ENCODE data around the gene NR3C1.

The NR3C1 gene

GRCh38 chr5:143318833-143319232 lies 84.7 kb downstream of the NR3C1 start:
- no peak overlapping the region for H3K4me3 ChIP-seq (ENCODE audit: control insufficient read depth in 1 of 7, extremely low read depth in 1 of 7, insufficient read depth in 4 of 7, low read depth in 2 of 7, low read length in 6 of 7)
- H3K36me3 ChIP-seq (ENCODE audit: control insufficient read depth in 4 of 4, insufficient read depth in 4 of 4, low read length in 3 of 4) = peaks cover 0 to 6% (median 3%) of the 10 kb centered on the region in 4 experiments
- no CpG with 5 or more reads among the region's 1 CpG for WGBS (ENCODE audit: insufficient coverage)
- peaks cover 0 to 12% (median 1%) of the 10 kb centered on the region in 4 experiments for H3K4me1 ChIP-seq (ENCODE audit: control extremely low read depth in 1 of 4, control insufficient read depth in 4 of 4, insufficient read depth in 4 of 4, low read length in 3 of 4)
- peaks cover 0 to 1% (median 0%) of the 10 kb centered on the region in 5 experiments for H3K9me3 ChIP-seq (ENCODE audit: control extremely low read depth in 1 of 5, control insufficient read depth in 4 of 5, insufficient read depth in 2 of 5, low read depth in 1 of 5, low read length in 4 of 5)
- DNase-seq = no peak
- H3K27me3 ChIP-seq (replicated peaks in 2 of 5; ENCODE audit: control insufficient read depth in 4 of 5, insufficient read depth in 5 of 5, low read length in 4 of 5) = no peaks in the 10 kb centered on the region
- ChIA-PET CTCF (interaction anchor here (1.2 kb wide), 1 partner anchor 39 kb away, joined by 3 read pairs; no protein-coding TSS in a partner anchor), POLR2A (no interaction called here)
- H3K27ac ChIP-seq (ENCODE audit: insufficient read depth in 1 of 2, low read depth in 1 of 2, low read length in 2 of 2, poor library complexity in 1 of 2, severe bottlenecking in 2 of 2) = no peak overlapping the region

- Histone ChIP-seq H3K4me3 (ENCODE audit: control insufficient read depth in 1 of 7, extremely low read depth in 1 of 7, insufficient read depth in 4 of 7, low read depth in 2 of 7, low read length in 6 of 7) (no peak overlapping the region), H3K4me1 (ENCODE audit: control extremely low read depth in 1 of 4, control insufficient read depth in 4 of 4, insufficient read depth in 4 of 4, low read length in 3 of 4) (peaks cover 0 to 12% (median 1%) of the 10 kb centered on the region in 4 experiments), H3K36me3 (ENCODE audit: control insufficient read depth in 4 of 4, insufficient read depth in 4 of 4, low read length in 3 of 4) (peaks cover 0 to 8% (median 5%) of the 10 kb centered on the region in 4 experiments), H3K27ac (ENCODE audit: insufficient read depth in 1 of 2, low read depth in 1 of 2, low read length in 2 of 2, poor library complexity in 1 of 2, severe bottlenecking in 2 of 2) (no peak overlapping the region), H3K27me3 (replicated peaks in 2 of 5; ENCODE audit: control insufficient read depth in 4 of 5, insufficient read depth in 5 of 5, low read length in 4 of 5) (no peaks in the 10 kb centered on the region), H3K9me3 (ENCODE audit: control extremely low read depth in 1 of 5, control insufficient read depth in 4 of 5, insufficient read depth in 2 of 5, low read depth in 1 of 5, low read length in 4 of 5) (no peaks in the 10 kb centered on the region)
- ChIA-PET POLR2A (no interaction called here), CTCF (interaction anchor here (1.2 kb wide), 1 partner anchor 38 kb away, joined by 3 read pairs; no protein-coding TSS in a partner anchor)
- no CpG with 5 or more reads among the region's 1 CpG for WGBS (ENCODE audit: insufficient coverage)
- no peak for DNase-seq
These were observed 85.2 kb downstream of the NR3C1 start for GRCh38 chr5:143318270-143318669.

- Histone ChIP-seq H3K36me3 (ENCODE audit: control insufficient read depth in 4 of 4, insufficient read depth in 4 of 4, low read length in 3 of 4) (peaks cover 3 to 20% (median 10%) of the 10 kb centered on the region in 4 experiments), H3K27me3 (replicated peaks in 2 of 5; ENCODE audit: control insufficient read depth in 4 of 5, insufficient read depth in 5 of 5, low read length in 4 of 5) (no peaks in the 10 kb centered on the region), H3K9me3 (ENCODE audit: control extremely low read depth in 1 of 5, control insufficient read depth in 4 of 5, insufficient read depth in 2 of 5, low read depth in 1 of 5, low read length in 4 of 5) (no peaks in the 10 kb centered on the region), H3K4me1 (ENCODE audit: control extremely low read depth in 1 of 4, control insufficient read depth in 4 of 4, insufficient read depth in 4 of 4, low read length in 3 of 4) (peaks cover 0 to 12% (median 1%) of the 10 kb centered on the region in 4 experiments), H3K4me3 (ENCODE audit: control insufficient read depth in 1 of 7, extremely low read depth in 1 of 7, insufficient read depth in 4 of 7, low read depth in 2 of 7, low read length in 6 of 7) (no peak overlapping the region), H3K27ac (ENCODE audit: insufficient read depth in 1 of 2, low read depth in 1 of 2, low read length in 2 of 2, poor library complexity in 1 of 2, severe bottlenecking in 2 of 2) (no peak overlapping the region)
- CTCF ChIA-PET = interaction anchor here (0.9 kb wide), 1 partner anchor 15 kb away, joined by 3 read pairs; no protein-coding TSS in a partner anchor
- POLR2A ChIA-PET = interaction anchor here (1.4 kb wide), 1 partner anchor 86 kb away, joined by 3 read pairs; the partner anchor contains the start of gene NR3C1
- DNase-seq = peak; percentile 17 to 53 (median 47)
- WGBS (ENCODE audit: insufficient coverage) = 30% methylated on average over 3 of the region's 4 CpGs
These were observed 86.4 kb downstream of the NR3C1 start for GRCh38 chr5:143316844-143317631.

- WGBS (ENCODE audit: insufficient coverage) = 97% methylated on average over 4 of the region's 6 CpGs
- Histone ChIP-seq H3K27ac (ENCODE audit: insufficient read depth in 1 of 2, low read depth in 1 of 2, low read length in 2 of 2, poor library complexity in 1 of 2, severe bottlenecking in 2 of 2) (no peak overlapping the region), H3K4me3 (ENCODE audit: control insufficient read depth in 1 of 7, extremely low read depth in 1 of 7, insufficient read depth in 4 of 7, low read depth in 2 of 7, low read length in 6 of 7) (no peak overlapping the region), H3K4me1 (ENCODE audit: control extremely low read depth in 1 of 4, control insufficient read depth in 4 of 4, insufficient read depth in 4 of 4, low read length in 3 of 4) (peaks cover 0 to 12% (median 1%) of the 10 kb centered on the region in 4 experiments), H3K9me3 (ENCODE audit: control extremely low read depth in 1 of 5, control insufficient read depth in 4 of 5, insufficient read depth in 2 of 5, low read depth in 1 of 5, low read length in 4 of 5) (no peaks in the 10 kb centered on the region), H3K36me3 (ENCODE audit: control insufficient read depth in 4 of 4, insufficient read depth in 4 of 4, low read length in 3 of 4) (peaks cover 9 to 27% (median 17%) of the 10 kb centered on the region in 4 experiments), H3K27me3 (replicated peaks in 2 of 5; ENCODE audit: control insufficient read depth in 4 of 5, insufficient read depth in 5 of 5, low read length in 4 of 5) (no peaks in the 10 kb centered on the region)
- CTCF ChIA-PET = interaction anchor here (0.9 kb wide), 1 partner anchor 14 kb away, joined by 3 read pairs; no protein-coding TSS in a partner anchor
- POLR2A ChIA-PET = interaction anchor here (1.4 kb wide), 1 partner anchor 87 kb away, joined by 3 read pairs; the partner anchor contains the start of gene NR3C1
- DNase-seq = no peak
These were observed 87.1 kb downstream of the NR3C1 start for GRCh38 chr5:143316337-143316736.

GRCh38 chr5:143315929-143316328 lies 87.6 kb downstream of the NR3C1 start:
- no peaks in the 10 kb centered on the region for H3K9me3 ChIP-seq (ENCODE audit: control extremely low read depth in 1 of 5, control insufficient read depth in 4 of 5, insufficient read depth in 2 of 5, low read depth in 1 of 5, low read length in 4 of 5)
- H3K27ac ChIP-seq (ENCODE audit: insufficient read depth in 1 of 2, low read depth in 1 of 2, low read length in 2 of 2, poor library complexity in 1 of 2, severe bottlenecking in 2 of 2) = no peak overlapping the region
- POLR2A ChIA-PET = interaction anchor here (1.4 kb wide), 1 partner anchor 88 kb away, joined by 3 read pairs; the partner anchor contains the start of gene NR3C1
- CTCF ChIA-PET = interaction anchor here (0.9 kb wide), 1 partner anchor 13 kb away, joined by 3 read pairs; no protein-coding TSS in a partner anchor
- peaks cover 0 to 12% (median 1%) of the 10 kb centered on the region in 4 experiments for H3K4me1 ChIP-seq (ENCODE audit: control extremely low read depth in 1 of 4, control insufficient read depth in 4 of 4, insufficient read depth in 4 of 4, low read length in 3 of 4)
- H3K4me3 ChIP-seq (ENCODE audit: control insufficient read depth in 1 of 7, extremely low read depth in 1 of 7, insufficient read depth in 4 of 7, low read depth in 2 of 7, low read length in 6 of 7) = no peak overlapping the region
- H3K36me3 ChIP-seq (ENCODE audit: control insufficient read depth in 4 of 4, insufficient read depth in 4 of 4, low read length in 3 of 4) = peaks cover 12 to 28% (median 19%) of the 10 kb centered on the region in 4 experiments
- DNase-seq = no peak
- no peaks in the 10 kb centered on the region for H3K27me3 ChIP-seq (replicated peaks in 2 of 5; ENCODE audit: control insufficient read depth in 4 of 5, insufficient read depth in 5 of 5, low read length in 4 of 5)
- WGBS (ENCODE audit: insufficient coverage) = 97% methylated on average over 5 of the region's 6 CpGs

- H3K4me1 ChIP-seq (ENCODE audit: control extremely low read depth in 1 of 4, control insufficient read depth in 4 of 4, insufficient read depth in 4 of 4, low read length in 3 of 4) = peaks cover 0 to 12% (median 1%) of the 10 kb centered on the region in 4 experiments
- H3K4me3 ChIP-seq (ENCODE audit: control insufficient read depth in 1 of 7, extremely low read depth in 1 of 7, insufficient read depth in 4 of 7, low read depth in 2 of 7, low read length in 6 of 7) = no peak overlapping the region
- 100% methylated on average over 1 of the region's 3 CpGs for WGBS (ENCODE audit: insufficient coverage)
- ChIA-PET CTCF (no interaction called here), POLR2A (no interaction called here)
- no peak for DNase-seq
- no peaks in the 10 kb centered on the region for H3K27me3 ChIP-seq (replicated peaks in 2 of 5; ENCODE audit: control insufficient read depth in 4 of 5, insufficient read depth in 5 of 5, low read length in 4 of 5)
- H3K9me3 ChIP-seq (ENCODE audit: control extremely low read depth in 1 of 5, control insufficient read depth in 4 of 5, insufficient read depth in 2 of 5, low read depth in 1 of 5, low read length in 4 of 5) = no peaks in the 10 kb centered on the region
- H3K36me3 ChIP-seq (ENCODE audit: control insufficient read depth in 4 of 4, insufficient read depth in 4 of 4, low read length in 3 of 4) = peaks cover 13 to 29% (median 22%) of the 10 kb centered on the region in 4 experiments
- H3K27ac ChIP-seq (ENCODE audit: insufficient read depth in 1 of 2, low read depth in 1 of 2, low read length in 2 of 2, poor library complexity in 1 of 2, severe bottlenecking in 2 of 2) = no peak overlapping the region
These were observed 88.3 kb downstream of the NR3C1 start for GRCh38 chr5:143315214-143315613.

GRCh38 chr5:143314659-143315058 lies 88.8 kb downstream of the NR3C1 start:
- no peaks in the 10 kb centered on the region for H3K9me3 ChIP-seq (ENCODE audit: control extremely low read depth in 1 of 5, control insufficient read depth in 4 of 5, insufficient read depth in 2 of 5, low read depth in 1 of 5, low read length in 4 of 5)
- peak; percentile 2 to 65 (median 49) for DNase-seq
- no peaks in the 10 kb centered on the region for H3K27me3 ChIP-seq (replicated peaks in 2 of 5; ENCODE audit: control insufficient read depth in 4 of 5, insufficient read depth in 5 of 5, low read length in 4 of 5)
- H3K36me3 ChIP-seq (ENCODE audit: control insufficient read depth in 4 of 4, insufficient read depth in 4 of 4, low read length in 3 of 4) = peaks cover 16 to 35% (median 24%) of the 10 kb centered on the region in 4 experiments
- ChIA-PET POLR2A (no interaction called here), CTCF (no interaction called here)
- peaks cover 0 to 12% (median 1%) of the 10 kb centered on the region in 4 experiments for H3K4me1 ChIP-seq (ENCODE audit: control extremely low read depth in 1 of 4, control insufficient read depth in 4 of 4, insufficient read depth in 4 of 4, low read length in 3 of 4)
- H3K27ac ChIP-seq (ENCODE audit: insufficient read depth in 1 of 2, low read depth in 1 of 2, low read length in 2 of 2, poor library complexity in 1 of 2, severe bottlenecking in 2 of 2) = no peak overlapping the region
- H3K4me3 ChIP-seq (ENCODE audit: control insufficient read depth in 1 of 7, extremely low read depth in 1 of 7, insufficient read depth in 4 of 7, low read depth in 2 of 7, low read length in 6 of 7) = no peak overlapping the region
